Hepatocyte (in vitro differentiated cells): ENCODE results near the gene PICK1. TPM values are rescaled to one million over a fixed set of nuclear protein-coding genes. Genes with fewer than 3 reads are reported as not detected.

Source experiments
- DNase-seq: peaks from one replicate; pipeline ENCODE4 v3.0.0-alpha.2; 2016; ENCODE audit warnings: low spot score
- H2AFZ ChIP-seq: fragments of 200-600 bp; sonication (generic); 2 replicates; pipeline ENCODE4 v1.6.0; 2016; ENCODE audit warnings: antibody characterized with exemption, mild to moderate bottlenecking
- H3K27ac ChIP-seq: fragments of 200-600 bp; sonication (generic); 2 replicates; pipeline ENCODE4 v1.5.1; 2016; ENCODE audit warnings: mild to moderate bottlenecking
- H3K27me3 ChIP-seq: fragments of 200-600 bp; sonication (generic); 2 replicates; pipeline ENCODE4 v1.6.1; 2016
- H3K36me3 ChIP-seq: fragments of 200-600 bp; sonication (generic); replicated peaks from 2 replicates; pipeline ENCODE4 v1.5.1; 2016; ENCODE audit warnings: low read depth; ENCODE audit not compliant: insufficient read depth
- H3K4me1 ChIP-seq: fragments of 200-600 bp; sonication (generic); 2 replicates; pipeline ENCODE4 v1.5.1; 2016; ENCODE audit warnings: mild to moderate bottlenecking, moderate library complexity; ENCODE audit not compliant: insufficient read depth
- H3K4me2 ChIP-seq: fragments of 200-600 bp; sonication (generic); 2 replicates; pipeline ENCODE4 v1.6.0; 2016
- H3K4me3 ChIP-seq: fragments of 200-600 bp; sonication (generic); 2 replicates; pipeline ENCODE4 v1.5.1; 2016; ENCODE audit warnings: mild to moderate bottlenecking
- H3K79me2 ChIP-seq: fragments of 200-600 bp; sonication (generic); 2 replicates; pipeline ENCODE4 v1.6.0; 2017; ENCODE audit warnings: mild to moderate bottlenecking
- H3K9me2 ChIP-seq: fragments of 200-600 bp; sonication (generic); replicated peaks from 2 replicates; pipeline ENCODE4 v1.6.0; 2017; ENCODE audit warnings: mild to moderate bottlenecking; ENCODE audit not compliant: insufficient read depth
- H3K9me3 ChIP-seq: fragments of 200-600 bp; sonication (generic); 2 replicates; pipeline ENCODE4 v1.5.1; 2016; ENCODE audit warnings: low read depth, mild to moderate bottlenecking
- H4K20me1 ChIP-seq: fragments of 200-600 bp; sonication (generic); 2 replicates; pipeline ENCODE4 v1.6.0; 2016; ENCODE audit warnings: mild to moderate bottlenecking; ENCODE audit not compliant: insufficient read depth, poor library complexity, severe bottlenecking
- EZH2 ChIP-seq: fragments of 200-600 bp; sonication (generic); IDR thresholded peaks from 2 replicates; pipeline ENCODE4 v1.6.1; 2016; ENCODE audit warnings: antibody characterized with exemption, mild to moderate bottlenecking, borderline replicate concordance
- EZH2phosphoT487 ChIP-seq: fragments of 200-600 bp; sonication (generic); IDR thresholded peaks from one replicate; pipeline ENCODE4 v1.6.1; 2018; ENCODE audit warnings: antibody characterized with exemption, mild to moderate bottlenecking, low read depth, moderate library complexity; ENCODE audit not compliant: unreplicated experiment, severe bottlenecking
- WGBS: methylation state at CpG from one replicate; pipeline ENCODE4 v1.1.6; 2016; ENCODE audit warnings: low lambda C conversion rate; ENCODE audit errors: missing lambda C conversion rate; 5-methylcytosine and 5-hydroxymethylcytosine counted together
- polyA plus RNA-seq: library from polyadenylated mRNA; unstranded; fragments of >200 nt; fragmentation: Nextera tagmentation; extraction: Ambion mirVana; gene quantifications from 2 replicates; pipeline ENCODE4 v1.2.1, GENCODE V29; 2016
- total RNA-seq: library from RNA; depleted of rRNA; stranded (reverse); fragments of >200 nt; gene quantifications from 2 replicates; pipeline ENCODE4 v1.2.3, GENCODE V29; 2014
- TF ChIP-seq, protein P1 (sequence below): fragments of 200-600 bp; sonication (generic); IDR thresholded peaks from 2 replicates; pipeline ENCODE4 v1.5.1; 2016; ENCODE audit warnings: antibody characterized with exemption, mild to moderate bottlenecking; ENCODE audit not compliant: poor library complexity

The PICK1 gene
- total and polyA plus RNA-seq, 2 experiments from 2014 or later, result 26.2 to 43.1 TPM

GRCh38 chr22:38071421-38072321, 14.5 kb downstream of the PICK1 start:
- H3K27me3 ChIP-seq, result no peaks in the 10 kb centered on the region
- H4K20me1 ChIP-seq, result no peaks in the 10 kb centered on the region
- H3K9me3 ChIP-seq, result no peaks in the 10 kb centered on the region
- no peaks in the 10 kb centered on the region for H3K9me2 ChIP-seq
- peaks cover 8% of the 10 kb centered on the region for H3K4me1 ChIP-seq
- DNase-seq, result no peak
- H3K4me2 ChIP-seq, result no peak overlapping the region
- TF ChIP-seq EZH2 (no peak), EZH2phosphoT487 (no peak)
- TF ChIP-seq, protein P1, sequence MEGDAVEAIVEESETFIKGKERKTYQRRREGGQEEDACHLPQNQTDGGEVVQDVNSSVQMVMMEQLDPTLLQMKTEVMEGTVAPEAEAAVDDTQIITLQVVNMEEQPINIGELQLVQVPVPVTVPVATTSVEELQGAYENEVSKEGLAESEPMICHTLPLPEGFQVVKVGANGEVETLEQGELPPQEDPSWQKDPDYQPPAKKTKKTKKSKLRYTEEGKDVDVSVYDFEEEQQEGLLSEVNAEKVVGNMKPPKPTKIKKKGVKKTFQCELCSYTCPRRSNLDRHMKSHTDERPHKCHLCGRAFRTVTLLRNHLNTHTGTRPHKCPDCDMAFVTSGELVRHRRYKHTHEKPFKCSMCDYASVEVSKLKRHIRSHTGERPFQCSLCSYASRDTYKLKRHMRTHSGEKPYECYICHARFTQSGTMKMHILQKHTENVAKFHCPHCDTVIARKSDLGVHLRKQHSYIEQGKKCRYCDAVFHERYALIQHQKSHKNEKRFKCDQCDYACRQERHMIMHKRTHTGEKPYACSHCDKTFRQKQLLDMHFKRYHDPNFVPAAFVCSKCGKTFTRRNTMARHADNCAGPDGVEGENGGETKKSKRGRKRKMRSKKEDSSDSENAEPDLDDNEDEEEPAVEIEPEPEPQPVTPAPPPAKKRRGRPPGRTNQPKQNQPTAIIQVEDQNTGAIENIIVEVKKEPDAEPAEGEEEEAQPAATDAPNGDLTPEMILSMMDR, result no peak
- no peaks in the 10 kb centered on the region for H3K79me2 ChIP-seq
- H2AFZ ChIP-seq, result no peak overlapping the region
- no peak overlapping the region for H3K27ac ChIP-seq
- H3K36me3 ChIP-seq, result no peaks in the 10 kb centered on the region
- WGBS, result 93% methylated on average over 22 of the region's 22 CpGs
- H3K4me3 ChIP-seq, result no peak overlapping the region

GRCh38 chr22:38072322-38073149, 15.3 kb downstream of the PICK1 start:
- Histone ChIP-seq H3K79me2 (no peaks in the 10 kb centered on the region), H3K4me3 (no peak overlapping the region), H2AFZ (no peak overlapping the region), H3K9me3 (no peaks in the 10 kb centered on the region), H3K4me1 (peaks cover 8% of the 10 kb centered on the region), H3K4me2 (no peak overlapping the region), H3K27ac (no peak overlapping the region), H3K36me3 (no peaks in the 10 kb centered on the region), H3K9me2 (no peaks in the 10 kb centered on the region), H3K27me3 (no peaks in the 10 kb centered on the region), H4K20me1 (no peaks in the 10 kb centered on the region)
- TF ChIP-seq, protein P1, result no peak
- TF ChIP-seq EZH2phosphoT487 (no peak), EZH2 (no peak)
- 98% methylated on average over 25 of the region's 25 CpGs for WGBS
- no peak for DNase-seq

DNA sequence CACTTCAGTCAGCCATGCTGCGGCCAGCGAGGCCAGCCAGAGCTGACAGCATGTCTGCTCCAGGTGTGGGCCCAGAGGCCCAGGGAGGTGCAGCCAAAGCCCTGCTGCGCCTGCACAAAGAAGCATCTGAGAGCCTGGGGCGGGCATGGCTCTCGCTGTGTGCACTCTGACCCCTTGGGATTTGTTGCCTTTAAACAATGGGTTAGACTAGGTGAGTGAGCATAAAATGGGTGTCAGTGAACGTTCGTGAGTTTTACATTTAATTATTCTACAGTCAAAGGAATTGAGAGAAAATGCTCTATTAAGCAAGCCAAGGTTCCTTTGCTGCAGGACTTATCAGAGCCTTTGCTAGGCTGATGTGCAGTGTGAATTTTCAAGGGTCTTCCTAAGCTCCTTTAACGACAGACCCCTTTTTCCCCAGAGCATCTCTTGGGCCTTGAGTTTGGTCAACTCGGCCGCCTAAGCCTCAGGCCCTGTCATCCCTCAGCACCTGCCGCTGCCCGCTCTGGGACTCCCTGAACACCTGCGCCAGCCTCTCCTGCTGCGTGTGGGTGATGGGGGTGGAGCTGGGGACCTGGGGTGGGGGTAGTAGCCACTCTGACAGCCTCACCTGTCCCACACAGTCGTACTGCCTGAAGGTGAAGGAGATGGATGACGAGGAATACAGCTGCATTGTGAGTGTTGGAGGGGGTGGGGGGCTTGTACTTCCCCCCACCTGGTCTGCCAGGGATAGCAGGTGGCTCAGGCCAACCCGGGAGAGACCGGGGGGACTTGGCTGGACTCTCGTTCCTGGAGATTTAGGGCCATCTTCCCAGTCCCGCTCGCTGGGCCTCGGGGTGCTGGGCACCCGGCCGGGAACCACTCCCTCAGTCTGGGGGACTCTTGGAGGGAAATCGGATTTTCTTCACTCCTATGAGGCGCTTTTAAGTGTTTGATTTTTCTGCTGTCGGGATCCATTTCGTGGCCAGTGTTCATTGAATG, 16.2 kb downstream of the PICK1 start:
- TF ChIP-seq, protein P1, result no peak
- TF ChIP-seq EZH2 (no peak), EZH2phosphoT487 (no peak)
- no peak for DNase-seq
- Histone ChIP-seq H3K36me3 (no peaks in the 10 kb centered on the region), H3K4me1 (peaks cover 8% of the 10 kb centered on the region), H2AFZ (no peak overlapping the region), H4K20me1 (no peaks in the 10 kb centered on the region), H3K27me3 (no peaks in the 10 kb centered on the region), H3K27ac (no peak overlapping the region), H3K9me2 (no peaks in the 10 kb centered on the region), H3K4me3 (no peak overlapping the region), H3K79me2 (no peaks in the 10 kb centered on the region), H3K4me2 (no peak overlapping the region), H3K9me3 (no peaks in the 10 kb centered on the region)
- WGBS, result 97% methylated on average over 24 of the region's 28 CpGs
